CD4-positive, alpha-beta memory T cell (primary cell): ENCODE measurements around the gene UPP2. TPM values are rescaled to one million over a fixed set of nuclear protein-coding genes. Genes with fewer than 3 reads are reported as not detected.

Source experiments
- CTCF ChIA-PET: fragments of 350-600 bp; sonication (Branson Sonifier 250); formaldehyde crosslinking; loops from one replicate; lab custom pipeline; 2021; ENCODE audit warnings: inconsistent platforms; ENCODE audit not compliant: partially characterized antibody; lab: Charles Lee
- POLR2A ChIA-PET: fragments of 350-600 bp; sonication (Branson Sonifier 250); formaldehyde crosslinking; loops from one replicate; lab custom pipeline; 2021; ENCODE audit not compliant: partially characterized antibody; lab: Charles Lee
- DNase-seq, 5 donors: peaks; one replicate each; pipeline versions ENCODE4 v3.0.0 to v3.0.0-alpha.2; 2020 to 2022; ENCODE audit warnings: mixed read lengths in 1 of 5
- H3K27ac ChIP-seq: one replicate; pipeline ENCODE4 v1.7.0; 2013; ENCODE audit warnings: low read depth, low read length
- H3K27me3 ChIP-seq: 2 replicates; pipeline ENCODE4 v1.7.0; 2013; ENCODE audit warnings: mild to moderate bottlenecking, low read length, moderate library complexity; ENCODE audit not compliant: insufficient read depth
- H3K36me3 ChIP-seq: 2 replicates; pipeline ENCODE4 v1.7.0; 2013; ENCODE audit warnings: mild to moderate bottlenecking, low read length, moderate library complexity; ENCODE audit not compliant: insufficient read depth
- H3K4me1 ChIP-seq: 2 replicates; pipeline ENCODE4 v1.7.0; 2013; ENCODE audit warnings: mild to moderate bottlenecking, low read length, moderate library complexity; ENCODE audit not compliant: insufficient read depth
- H3K4me3 ChIP-seq, 2 donors: one replicate each; pipeline ENCODE4 v1.7.0; 2013; ENCODE audit warnings: low read length in 2 of 2, mild to moderate bottlenecking in 1 of 2
- H3K9me3 ChIP-seq, 2 donors: one replicate each; pipeline ENCODE4 v1.7.0; 2013; ENCODE audit warnings: low read length in 2 of 2, control low read depth in 1 of 2; ENCODE audit not compliant: control insufficient read depth in 1 of 2
- H3K27ac Mint-ChIP-seq, 7 donors: one replicate each; pipeline ENCODE4 v1.8.0; 2020 to 2021; ENCODE audit warnings: mixed read lengths in 7 of 7, mild to moderate bottlenecking in 6 of 7, inconsistent platforms in 3 of 7, moderate library complexity in 3 of 7
- H3K27me3 Mint-ChIP-seq, 2 donors: one replicate each; pipeline ENCODE4 v1.8.0; 2020 to 2021; ENCODE audit warnings: mixed read lengths in 2 of 2
- H3K36me3 Mint-ChIP-seq, 2 donors: one replicate each; pipeline ENCODE4 v1.8.0; 2020 to 2021; ENCODE audit warnings: mixed read lengths in 2 of 2, inconsistent platforms in 1 of 2, mild to moderate bottlenecking in 1 of 2
- H3K4me1 Mint-ChIP-seq, 4 donors: one replicate each; pipeline ENCODE4 v1.8.0; 2020 to 2021; ENCODE audit warnings: mixed read lengths in 4 of 4, mild to moderate bottlenecking in 1 of 4
- H3K4me3 Mint-ChIP-seq, 8 donors: one replicate each; pipeline ENCODE4 v1.8.0; 2020 to 2021; ENCODE audit warnings: mixed read lengths in 8 of 8, mild to moderate bottlenecking in 7 of 8, moderate library complexity in 6 of 8, inconsistent platforms in 3 of 8
- H3K9me3 Mint-ChIP-seq, 8 donors: one replicate each; pipeline ENCODE4 v1.8.0; 2020 to 2021; ENCODE audit warnings: mixed read lengths in 8 of 8, mild to moderate bottlenecking in 5 of 8, inconsistent platforms in 3 of 8, moderate library complexity in 1 of 8
- intact Hi-C: fragments of 100-400 bp; cut with micrococcal nuclease; formaldehyde crosslinking; loops from one replicate; pipeline ENCODE4 v1.15.1; 2023
- polyA plus RNA-seq, 2 donors: library from polyadenylated mRNA; unstranded; fragments of 300-500 nt; fragmentation: Illumina TruSeq; gene quantifications; one replicate each; pipeline ENCODE4 v1.2.3, GENCODE V29; 2021
- total RNA-seq, 2 experiments: library from RNA; stranded (reverse); gene quantifications; one replicate each; pipeline ENCODE4 v1.2.3, GENCODE V29; 2021

UPP2 gene
- total and polyA plus RNA-seq, 4 experiments from 2014 or later: not detected

DNA sequence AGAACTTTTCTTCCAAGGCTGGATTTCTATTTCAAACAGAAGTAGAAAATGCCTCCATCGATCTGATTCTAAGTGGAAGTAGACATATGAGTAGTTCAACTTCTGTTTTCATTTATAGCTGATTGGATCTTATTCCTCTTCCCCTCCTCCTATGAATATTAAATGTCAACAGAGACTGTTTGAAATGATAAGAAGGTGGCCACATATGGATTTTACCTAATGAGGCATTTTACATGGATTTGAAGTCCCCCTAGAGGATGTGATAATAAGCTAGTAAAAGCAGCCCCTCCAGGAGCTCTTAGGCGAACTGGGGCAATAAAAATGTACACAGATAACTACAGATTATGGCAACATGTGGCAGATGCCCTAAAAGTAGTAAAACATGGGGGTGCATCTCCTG lies 71.0 kb downstream of the UPP2 start:
- H3K9me3 Mint-ChIP-seq: no peaks in the 10 kb centered on the region
- no peak for DNase-seq
- Histone ChIP-seq H3K4me3 (no peak overlapping the region), H3K4me1 (no peaks in the 10 kb centered on the region), H3K9me3 (no peaks in the 10 kb centered on the region), H3K27me3 (no peaks in the 10 kb centered on the region), H3K27ac (no peak overlapping the region), H3K36me3 (no peaks in the 10 kb centered on the region)
- H3K27me3 Mint-ChIP-seq: peaks cover 6 to 13% of the 10 kb centered on the region in 2 donors
- CTCF ChIA-PET: no interaction called here
- POLR2A ChIA-PET: no interaction called here
- no peaks in the 10 kb centered on the region for H3K4me1 Mint-ChIP-seq
- H3K4me3 Mint-ChIP-seq: no peak overlapping the region
- intact Hi-C loops: no loop called here
- H3K36me3 Mint-ChIP-seq: no peaks in the 10 kb centered on the region
- no peak overlapping the region for H3K27ac Mint-ChIP-seq

DNA sequence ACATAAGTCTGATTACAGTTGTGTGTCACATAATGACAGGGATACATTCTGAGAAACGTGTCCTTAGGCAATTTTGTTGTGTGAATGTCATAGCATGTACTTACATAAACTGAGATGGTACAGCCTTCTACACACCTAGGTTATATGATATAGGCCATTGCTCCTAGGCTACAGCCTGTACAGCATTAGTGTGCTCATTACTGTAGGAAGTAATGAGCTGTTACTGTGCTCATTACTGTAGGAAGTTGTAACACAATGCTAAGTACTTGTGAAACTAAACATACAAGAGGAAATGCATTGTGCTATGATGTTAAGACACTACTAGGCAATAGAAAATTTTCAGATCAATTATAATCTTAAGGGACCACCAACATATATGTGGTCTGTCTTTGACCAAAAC lies 72.8 kb downstream of the UPP2 start:
- CTCF ChIA-PET: no interaction called here

DNA sequence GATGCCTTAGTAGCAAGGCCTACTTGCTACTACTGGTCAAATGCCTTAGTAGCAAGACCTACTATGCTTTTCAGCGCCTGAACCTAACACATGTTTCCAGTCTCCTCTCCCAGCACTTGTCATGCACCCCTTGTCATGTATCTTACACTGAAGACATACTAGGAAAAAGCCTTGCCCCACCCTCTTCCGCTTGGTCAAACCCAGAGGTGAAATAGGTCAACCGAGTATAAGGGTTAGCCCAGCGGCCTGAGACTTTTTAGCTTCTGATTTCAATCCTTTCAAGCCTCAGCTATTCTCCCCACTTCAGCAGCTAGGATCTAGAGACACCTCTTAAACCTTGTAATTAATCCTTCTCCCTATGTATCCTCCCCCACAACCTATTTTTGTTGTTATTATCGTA lies 73.3 kb downstream of the UPP2 start:
- Histone ChIP-seq H3K4me3 (no peak overlapping the region), H3K36me3 (no peaks in the 10 kb centered on the region), H3K27me3 (no peaks in the 10 kb centered on the region), H3K4me1 (no peaks in the 10 kb centered on the region), H3K27ac (no peak overlapping the region), H3K9me3 (no peaks in the 10 kb centered on the region)
- Mint-ChIP-seq H3K27me3 (peaks cover 4 to 8% of the 10 kb centered on the region in 2 donors), H3K4me3 (no peak overlapping the region), H3K4me1 (no peaks in the 10 kb centered on the region), H3K9me3 (peaks cover 0 to 2% (median 0%) of the 10 kb centered on the region in 8 donors), H3K27ac (no peak overlapping the region), H3K36me3 (no peaks in the 10 kb centered on the region)
- ChIA-PET POLR2A (no interaction called here), CTCF (interaction anchor here (1.4 kb wide), 2 partner anchors 571 to 579 kb away, joined by 3 to 4 read pairs; no protein-coding TSS in a partner anchor)
- no peak for DNase-seq
- intact Hi-C loops: no loop called here

More for the DNA sequence above, 72.8 kb downstream of the UPP2 start:
- no peak overlapping the region for H3K4me3 Mint-ChIP-seq
- Histone ChIP-seq H3K4me3 (no peak overlapping the region), H3K27ac (no peak overlapping the region), H3K9me3 (no peaks in the 10 kb centered on the region), H3K27me3 (no peaks in the 10 kb centered on the region), H3K36me3 (no peaks in the 10 kb centered on the region), H3K4me1 (no peaks in the 10 kb centered on the region)
- POLR2A ChIA-PET: no interaction called here
- H3K9me3 Mint-ChIP-seq: no peaks in the 10 kb centered on the region
- intact Hi-C loops: no loop called here
- H3K27me3 Mint-ChIP-seq: peaks cover 4 to 8% of the 10 kb centered on the region in 2 donors
- no peaks in the 10 kb centered on the region for H3K4me1 Mint-ChIP-seq
- no peak for DNase-seq
- no peaks in the 10 kb centered on the region for H3K36me3 Mint-ChIP-seq
- H3K27ac Mint-ChIP-seq: no peak overlapping the region

DNA sequence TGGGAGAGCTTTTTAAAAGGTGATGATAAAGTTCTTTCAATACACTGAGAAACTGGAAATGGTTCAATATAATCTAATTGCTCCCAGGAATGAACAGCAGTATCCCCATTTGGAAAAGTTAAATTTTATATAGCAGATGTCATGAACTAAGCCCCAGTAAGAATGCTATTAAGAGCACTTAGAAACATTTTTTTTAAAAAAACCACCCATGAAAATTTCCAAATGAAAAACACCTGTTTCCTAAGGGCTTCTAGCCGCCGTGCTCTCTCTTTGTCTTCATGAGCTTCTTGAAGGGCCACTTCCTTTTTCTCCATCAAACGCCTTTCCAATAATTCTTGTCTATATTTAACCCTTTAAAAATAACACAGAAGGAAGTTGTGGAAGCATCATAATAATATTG lies 77.0 kb downstream of the UPP2 start:
- ChIA-PET CTCF (interaction anchor here (1.6 to 3.9 kb wide), 2 partner anchors 564 to 567 kb away, joined by 7 to 18 read pairs; no protein-coding TSS in a partner anchor), POLR2A (no interaction called here)
- no peak overlapping the region for H3K27ac ChIP-seq
- DNase-seq: no peak
- peaks cover 5 to 9% of the 10 kb centered on the region in 2 donors for H3K27me3 Mint-ChIP-seq
- peaks cover 0 to 3% (median 0%) of the 10 kb centered on the region in 8 donors for H3K9me3 Mint-ChIP-seq
- H3K27me3 ChIP-seq: no peaks in the 10 kb centered on the region
- intact Hi-C loops: loop anchor here (1.0 kb wide), 1 partner anchor 576 kb away; no protein-coding TSS in a partner anchor
- no peak overlapping the region for H3K4me3 ChIP-seq
- no peaks in the 10 kb centered on the region for H3K9me3 ChIP-seq
- H3K4me1 ChIP-seq: no peaks in the 10 kb centered on the region
- no peak overlapping the region for H3K4me3 Mint-ChIP-seq
- no peaks in the 10 kb centered on the region for H3K36me3 ChIP-seq
- no peaks in the 10 kb centered on the region for H3K36me3 Mint-ChIP-seq
- H3K27ac Mint-ChIP-seq: no peak overlapping the region
- H3K4me1 Mint-ChIP-seq: no peaks in the 10 kb centered on the region

DNA sequence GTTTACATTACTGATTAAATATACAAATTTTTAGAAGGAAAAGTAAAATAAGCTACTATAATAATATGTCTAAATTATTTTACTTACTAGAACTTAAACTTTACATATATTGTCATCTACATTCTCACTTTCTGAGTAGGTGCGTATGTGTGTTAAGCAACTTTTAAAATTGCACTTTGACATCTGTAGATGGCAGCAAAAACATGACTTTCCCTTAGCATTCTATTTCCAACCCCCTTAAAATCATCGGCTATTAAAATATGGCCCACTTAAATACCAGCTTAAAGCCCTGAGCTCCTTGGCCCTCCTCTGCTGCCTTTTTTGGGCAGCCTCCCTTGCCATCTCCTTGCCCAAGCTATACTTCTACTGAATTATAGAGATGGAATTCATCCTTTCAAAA lies 78.0 kb downstream of the UPP2 start:
- no peak overlapping the region for H3K27ac ChIP-seq
- no peaks in the 10 kb centered on the region for H3K36me3 ChIP-seq
- Mint-ChIP-seq H3K4me3 (no peak overlapping the region), H3K9me3 (peaks cover 0 to 3% (median 0%) of the 10 kb centered on the region in 8 donors), H3K36me3 (no peaks in the 10 kb centered on the region), H3K4me1 (no peaks in the 10 kb centered on the region), H3K27me3 (peaks cover 5 to 9% of the 10 kb centered on the region in 2 donors), H3K27ac (no peak overlapping the region)
- H3K9me3 ChIP-seq: no peaks in the 10 kb centered on the region
- POLR2A ChIA-PET: no interaction called here
- intact Hi-C loops: loop anchor here (1.0 kb wide), 1 partner anchor 575 kb away; no protein-coding TSS in a partner anchor
- H3K4me1 ChIP-seq: no peaks in the 10 kb centered on the region
- no peaks in the 10 kb centered on the region for H3K27me3 ChIP-seq
- CTCF ChIA-PET: interaction anchor here (0.8 to 3.9 kb wide), 3 partner anchors 35 to 566 kb away, joined by 3 to 18 read pairs (median 7); no protein-coding TSS in a partner anchor
- H3K4me3 ChIP-seq: no peak overlapping the region
- no peak for DNase-seq

DNA sequence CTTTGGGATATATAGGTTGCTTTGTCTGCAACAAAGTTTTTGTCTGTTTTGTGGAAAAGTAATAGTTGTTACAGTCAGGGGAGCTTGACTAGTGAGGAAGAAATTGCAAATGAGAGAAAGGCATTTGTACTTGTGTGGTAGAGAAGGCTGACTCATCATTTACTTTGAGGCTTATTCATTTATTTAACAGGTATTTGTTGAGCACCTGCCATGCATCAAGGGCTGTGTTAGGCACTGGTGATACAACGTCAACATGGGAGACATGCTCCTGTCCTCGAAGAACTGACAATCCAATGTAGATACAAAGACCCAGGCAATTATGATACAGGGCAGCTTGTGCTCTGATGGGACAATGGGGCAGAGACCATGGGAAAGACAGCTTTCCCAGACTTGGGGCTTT lies 79.5 kb downstream of the UPP2 start:
- Mint-ChIP-seq H3K27me3 (peaks cover 5 to 7% of the 10 kb centered on the region in 2 donors), H3K27ac (no peak overlapping the region), H3K4me3 (no peak overlapping the region), H3K4me1 (no peaks in the 10 kb centered on the region), H3K36me3 (no peaks in the 10 kb centered on the region), H3K9me3 (peaks cover 0 to 3% (median 0%) of the 10 kb centered on the region in 8 donors)
- ChIA-PET POLR2A (no interaction called here), CTCF (interaction anchor here (3.9 kb wide), 1 partner anchor 565 kb away, joined by 18 read pairs; no protein-coding TSS in a partner anchor)
- Histone ChIP-seq H3K27ac (no peak overlapping the region), H3K27me3 (no peaks in the 10 kb centered on the region), H3K4me3 (no peak overlapping the region), H3K9me3 (no peaks in the 10 kb centered on the region), H3K4me1 (no peaks in the 10 kb centered on the region), H3K36me3 (no peaks in the 10 kb centered on the region)
- intact Hi-C loops: no loop called here
- DNase-seq: no peak

DNA sequence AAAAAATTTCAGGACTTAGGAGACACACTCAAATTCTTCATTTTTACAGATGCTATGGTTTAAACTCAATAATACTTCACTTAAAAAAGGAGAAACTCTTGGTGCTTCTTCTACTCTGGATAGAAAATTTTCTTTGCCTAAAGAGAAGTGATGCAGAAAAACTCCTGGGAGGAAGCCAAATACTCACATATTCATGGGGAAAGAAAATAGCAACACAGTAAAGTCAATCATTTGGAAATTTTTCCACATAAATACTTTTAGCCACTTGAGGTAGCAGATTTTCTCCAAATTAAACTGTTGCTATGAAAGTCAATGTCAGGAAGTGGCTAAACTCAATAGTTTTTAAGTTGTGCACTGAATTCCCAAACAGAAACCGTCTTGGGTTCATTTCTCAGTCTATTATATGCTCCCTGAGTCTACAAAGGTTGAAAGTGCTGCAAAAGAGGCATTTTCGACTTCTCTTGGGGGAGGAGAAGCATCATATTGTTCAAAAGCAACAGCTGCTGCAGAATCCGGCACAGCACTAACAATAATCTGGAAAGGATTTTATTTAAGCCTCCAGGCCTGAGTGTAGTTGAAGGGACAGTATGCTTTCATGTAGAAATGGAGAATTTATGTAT lies 81.1 kb downstream of the UPP2 start:
- intact Hi-C loops: no loop called here
- H3K27ac ChIP-seq: no peak overlapping the region
- H3K4me1 ChIP-seq: no peaks in the 10 kb centered on the region
- CTCF ChIA-PET: no interaction called here
- Mint-ChIP-seq H3K4me1 (no peaks in the 10 kb centered on the region), H3K9me3 (peaks cover 0 to 3% (median 0%) of the 10 kb centered on the region in 8 donors), H3K36me3 (no peaks in the 10 kb centered on the region), H3K4me3 (no peak overlapping the region), H3K27me3 (peaks cover 5 to 7% of the 10 kb centered on the region in 2 donors), H3K27ac (no peak overlapping the region)
- POLR2A ChIA-PET: no interaction called here
- H3K4me3 ChIP-seq: no peak overlapping the region
- H3K36me3 ChIP-seq: no peaks in the 10 kb centered on the region
- H3K9me3 ChIP-seq: no peaks in the 10 kb centered on the region
- H3K27me3 ChIP-seq: no peaks in the 10 kb centered on the region
- no peak for DNase-seq
